ENCODE measurements around the gene IL17C. TPM values are rescaled to one million over a fixed set of nuclear protein-coding genes. Genes with fewer than 3 reads are reported as not detected.
A peak's percentile ranks its signal among the peaks of the same experiment; 100 is the strongest.

The IL17C gene
- total and polyA plus RNA-seq, 9 of the 15 experiments (the other 6 are each of a cell fraction or from before 2014, with no cell fraction given), result not detected

DNA sequence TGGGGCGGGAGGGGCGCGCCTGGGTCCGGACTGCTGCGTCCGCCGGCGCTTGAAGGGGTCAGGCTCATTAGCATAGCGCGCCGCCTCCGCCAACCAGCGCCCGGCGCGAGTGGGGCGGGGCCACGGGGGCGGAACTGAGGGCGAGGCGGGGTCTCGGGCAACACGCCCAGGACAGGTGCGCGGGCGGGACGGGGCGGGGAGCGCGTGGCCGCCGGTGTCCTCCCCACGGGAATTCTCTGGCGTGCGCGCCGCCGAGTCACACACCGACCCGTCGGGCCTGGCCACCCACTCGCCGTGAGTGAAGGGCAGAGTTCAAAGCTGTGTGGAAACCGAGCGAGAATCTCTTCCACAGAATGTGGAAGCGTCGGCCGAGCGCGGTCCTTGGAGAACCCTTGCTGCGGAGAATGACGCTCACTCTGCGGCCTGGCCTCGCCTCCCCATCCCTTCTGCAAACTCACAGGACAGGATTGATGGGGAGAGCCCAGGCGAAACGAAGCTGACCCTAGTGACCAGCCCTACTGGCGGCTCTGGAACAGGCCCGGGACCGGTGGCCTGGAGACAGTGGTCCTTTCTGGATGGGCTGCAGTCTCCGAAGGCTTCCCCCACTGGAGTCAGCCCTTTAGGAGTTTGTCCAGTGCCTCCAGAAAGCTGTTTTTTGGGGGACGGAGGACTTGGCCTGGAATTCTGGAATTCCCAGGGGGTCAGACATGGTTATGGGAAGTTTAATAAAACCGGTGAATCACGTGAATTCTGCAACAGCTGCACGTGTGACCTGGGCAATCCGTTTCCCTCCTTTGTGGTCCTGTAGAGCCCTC, 48.3 kb downstream of the IL17C start, which contains the start of gene SNAI3 (continued):
- no peak for TF ChIP-seq HDAC3 (IDR thresholded peaks at IDR 0.05; ENCODE audit: borderline replicate concordance, partially characterized antibody)
- TF ChIP-seq CXXC5 (CRISPR knock-in tag; IDR thresholded peaks at IDR 0.05), result peak; percentile 81
- no peak for TF ChIP-seq HDAC6 (IDR thresholded peaks at IDR 0.05; ENCODE audit: low read depth, low read length)
- peak; percentile 73; the same call in 1 of the 2 replicates for TF ChIP-seq POLR2G (IDR thresholded peaks at IDR 0.05; ENCODE audit: low read depth, low read length)
- no peak for TF ChIP-seq TCF7L2 (IDR thresholded peaks at IDR 0.05; ENCODE audit: low read depth, low read length)
- TF ChIP-seq, protein P1, sequence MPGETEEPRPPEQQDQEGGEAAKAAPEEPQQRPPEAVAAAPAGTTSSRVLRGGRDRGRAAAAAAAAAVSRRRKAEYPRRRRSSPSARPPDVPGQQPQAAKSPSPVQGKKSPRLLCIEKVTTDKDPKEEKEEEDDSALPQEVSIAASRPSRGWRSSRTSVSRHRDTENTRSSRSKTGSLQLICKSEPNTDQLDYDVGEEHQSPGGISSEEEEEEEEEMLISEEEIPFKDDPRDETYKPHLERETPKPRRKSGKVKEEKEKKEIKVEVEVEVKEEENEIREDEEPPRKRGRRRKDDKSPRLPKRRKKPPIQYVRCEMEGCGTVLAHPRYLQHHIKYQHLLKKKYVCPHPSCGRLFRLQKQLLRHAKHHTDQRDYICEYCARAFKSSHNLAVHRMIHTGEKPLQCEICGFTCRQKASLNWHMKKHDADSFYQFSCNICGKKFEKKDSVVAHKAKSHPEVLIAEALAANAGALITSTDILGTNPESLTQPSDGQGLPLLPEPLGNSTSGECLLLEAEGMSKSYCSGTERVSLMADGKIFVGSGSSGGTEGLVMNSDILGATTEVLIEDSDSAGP (CRISPR knock-in tag; IDR thresholded peaks at IDR 0.05), result no peak
- no peak for TF ChIP-seq ZFP1 (CRISPR knock-in tag; IDR thresholded peaks at IDR 0.05)
- TF ChIP-seq NCOA4 (IDR thresholded peaks at IDR 0.05; ENCODE audit: partially characterized antibody), result no peak
- TF ChIP-seq PTRF (tag; IDR thresholded peaks at IDR 0.05), result no peak
- no peak for TF ChIP-seq RAD51 (IDR thresholded peaks at IDR 0.05; ENCODE audit: borderline replicate concordance, low read depth)
- TF ChIP-seq, protein P2, sequence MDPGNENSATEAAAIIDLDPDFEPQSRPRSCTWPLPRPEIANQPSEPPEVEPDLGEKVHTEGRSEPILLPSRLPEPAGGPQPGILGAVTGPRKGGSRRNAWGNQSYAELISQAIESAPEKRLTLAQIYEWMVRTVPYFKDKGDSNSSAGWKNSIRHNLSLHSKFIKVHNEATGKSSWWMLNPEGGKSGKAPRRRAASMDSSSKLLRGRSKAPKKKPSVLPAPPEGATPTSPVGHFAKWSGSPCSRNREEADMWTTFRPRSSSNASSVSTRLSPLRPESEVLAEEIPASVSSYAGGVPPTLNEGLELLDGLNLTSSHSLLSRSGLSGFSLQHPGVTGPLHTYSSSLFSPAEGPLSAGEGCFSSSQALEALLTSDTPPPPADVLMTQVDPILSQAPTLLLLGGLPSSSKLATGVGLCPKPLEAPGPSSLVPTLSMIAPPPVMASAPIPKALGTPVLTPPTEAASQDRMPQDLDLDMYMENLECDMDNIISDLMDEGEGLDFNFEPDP (CRISPR knock-in tag; IDR thresholded peaks at IDR 0.05), result 0 out of 2 replicates have a peak, but pooled peaks have one; percentile 45
- peak; percentile 8; the same call in 1 of the 2 replicates for TF ChIP-seq SMARCE1 (IDR thresholded peaks at IDR 0.05)
- TF ChIP-seq NR2F6 (CRISPR knock-in tag; IDR thresholded peaks at IDR 0.05), result no peak
- TF ChIP-seq CTBP1 (IDR thresholded peaks at IDR 0.05; ENCODE audit: borderline replicate concordance), result peak; percentile 93
- TF ChIP-seq ZNF77 (CRISPR knock-in tag; IDR thresholded peaks at IDR 0.05), result no peak
- TF ChIP-seq RUNX1 (IDR thresholded peaks at IDR 0.05; ENCODE audit: low read depth), result peak; percentile 8; the same call in 1 of the 2 replicates
- TF ChIP-seq, protein P3, sequence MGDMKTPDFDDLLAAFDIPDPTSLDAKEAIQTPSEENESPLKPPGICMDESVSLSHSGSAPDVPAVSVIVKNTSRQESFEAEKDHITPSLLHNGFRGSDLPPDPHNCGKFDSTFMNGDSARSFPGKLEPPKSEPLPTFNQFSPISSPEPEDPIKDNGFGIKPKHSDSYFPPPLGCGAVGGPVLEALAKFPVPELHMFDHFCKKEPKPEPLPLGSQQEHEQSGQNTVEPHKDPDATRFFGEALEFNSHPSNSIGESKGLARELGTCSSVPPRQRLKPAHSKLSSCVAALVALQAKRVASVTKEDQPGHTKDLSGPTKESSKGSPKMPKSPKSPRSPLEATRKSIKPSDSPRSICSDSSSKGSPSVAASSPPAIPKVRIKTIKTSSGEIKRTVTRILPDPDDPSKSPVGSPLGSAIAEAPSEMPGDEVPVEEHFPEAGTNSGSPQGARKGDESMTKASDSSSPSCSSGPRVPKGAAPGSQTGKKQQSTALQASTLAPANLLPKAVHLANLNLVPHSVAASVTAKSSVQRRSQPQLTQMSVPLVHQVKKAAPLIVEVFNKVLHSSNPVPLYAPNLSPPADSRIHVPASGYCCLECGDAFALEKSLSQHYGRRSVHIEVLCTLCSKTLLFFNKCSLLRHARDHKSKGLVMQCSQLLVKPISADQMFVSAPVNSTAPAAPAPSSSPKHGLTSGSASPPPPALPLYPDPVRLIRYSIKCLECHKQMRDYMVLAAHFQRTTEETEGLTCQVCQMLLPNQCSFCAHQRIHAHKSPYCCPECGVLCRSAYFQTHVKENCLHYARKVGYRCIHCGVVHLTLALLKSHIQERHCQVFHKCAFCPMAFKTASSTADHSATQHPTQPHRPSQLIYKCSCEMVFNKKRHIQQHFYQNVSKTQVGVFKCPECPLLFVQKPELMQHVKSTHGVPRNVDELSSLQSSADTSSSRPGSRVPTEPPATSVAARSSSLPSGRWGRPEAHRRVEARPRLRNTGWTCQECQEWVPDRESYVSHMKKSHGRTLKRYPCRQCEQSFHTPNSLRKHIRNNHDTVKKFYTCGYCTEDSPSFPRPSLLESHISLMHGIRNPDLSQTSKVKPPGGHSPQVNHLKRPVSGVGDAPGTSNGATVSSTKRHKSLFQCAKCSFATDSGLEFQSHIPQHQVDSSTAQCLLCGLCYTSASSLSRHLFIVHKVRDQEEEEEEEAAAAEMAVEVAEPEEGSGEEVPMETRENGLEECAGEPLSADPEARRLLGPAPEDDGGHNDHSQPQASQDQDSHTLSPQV (IDR thresholded peaks at IDR 0.05), result peak; percentile 53; the same call in 1 of the 2 replicates
- TF ChIP-seq, protein P4, sequence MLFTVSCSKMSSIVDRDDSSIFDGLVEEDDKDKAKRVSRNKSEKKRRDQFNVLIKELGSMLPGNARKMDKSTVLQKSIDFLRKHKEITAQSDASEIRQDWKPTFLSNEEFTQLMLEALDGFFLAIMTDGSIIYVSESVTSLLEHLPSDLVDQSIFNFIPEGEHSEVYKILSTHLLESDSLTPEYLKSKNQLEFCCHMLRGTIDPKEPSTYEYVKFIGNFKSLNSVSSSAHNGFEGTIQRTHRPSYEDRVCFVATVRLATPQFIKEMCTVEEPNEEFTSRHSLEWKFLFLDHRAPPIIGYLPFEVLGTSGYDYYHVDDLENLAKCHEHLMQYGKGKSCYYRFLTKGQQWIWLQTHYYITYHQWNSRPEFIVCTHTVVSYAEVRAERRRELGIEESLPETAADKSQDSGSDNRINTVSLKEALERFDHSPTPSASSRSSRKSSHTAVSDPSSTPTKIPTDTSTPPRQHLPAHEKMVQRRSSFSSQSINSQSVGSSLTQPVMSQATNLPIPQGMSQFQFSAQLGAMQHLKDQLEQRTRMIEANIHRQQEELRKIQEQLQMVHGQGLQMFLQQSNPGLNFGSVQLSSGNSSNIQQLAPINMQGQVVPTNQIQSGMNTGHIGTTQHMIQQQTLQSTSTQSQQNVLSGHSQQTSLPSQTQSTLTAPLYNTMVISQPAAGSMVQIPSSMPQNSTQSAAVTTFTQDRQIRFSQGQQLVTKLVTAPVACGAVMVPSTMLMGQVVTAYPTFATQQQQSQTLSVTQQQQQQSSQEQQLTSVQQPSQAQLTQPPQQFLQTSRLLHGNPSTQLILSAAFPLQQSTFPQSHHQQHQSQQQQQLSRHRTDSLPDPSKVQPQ (CRISPR knock-in tag; IDR thresholded peaks at IDR 0.05; ENCODE audit: borderline replicate concordance), result no peak

Data from K562 (cell line).